Stimulated activated naive CD8-positive, alpha-beta T cell treated with anti-CD3 and anti-CD28 coated beads, Interleukin-15, amount 100 ng/mL, for 72 hours (primary cell): Measurements from ENCODE around the gene HNMT.
"Not testable (repeated sequence)": the region's sequence is repeated elsewhere in the genome, so short reads cannot be mapped to it uniquely, and the experiment has no call there.

ENCODE experiments used
- ATAC-seq: fragments of 150-1000 bp; cut with Tn5 transposase; 2 replicates; pipeline ENCODE4 v1.10.0; 2021; ENCODE audit warnings: mild to moderate bottlenecking, moderate library complexity
- DNase-seq, 2 donors: peaks; one replicate each; pipeline ENCODE4 v3.0.0; 2021 to 2022
- H3K27ac Mint-ChIP-seq, 2 donors: one replicate each; pipeline ENCODE4 v1.8.0; 2022; ENCODE audit warnings: mild to moderate bottlenecking in 2 of 2, mixed read lengths in 2 of 2, moderate library complexity in 2 of 2
- H3K27me3 Mint-ChIP-seq: one replicate; pipeline ENCODE4 v1.8.0; 2022; ENCODE audit warnings: mixed read lengths
- H3K4me1 Mint-ChIP-seq: one replicate; pipeline ENCODE4 v1.8.0; 2022; ENCODE audit warnings: mild to moderate bottlenecking, mixed read lengths
- H3K4me3 Mint-ChIP-seq, 2 donors: one replicate each; pipeline ENCODE4 v1.8.0; 2022; ENCODE audit warnings: mild to moderate bottlenecking in 2 of 2, mixed read lengths in 2 of 2, moderate library complexity in 1 of 2
- H3K9me3 Mint-ChIP-seq, 2 donors: one replicate each; pipeline ENCODE4 v1.8.0; 2022; ENCODE audit warnings: mixed read lengths in 2 of 2

Gene HNMT

DNA sequence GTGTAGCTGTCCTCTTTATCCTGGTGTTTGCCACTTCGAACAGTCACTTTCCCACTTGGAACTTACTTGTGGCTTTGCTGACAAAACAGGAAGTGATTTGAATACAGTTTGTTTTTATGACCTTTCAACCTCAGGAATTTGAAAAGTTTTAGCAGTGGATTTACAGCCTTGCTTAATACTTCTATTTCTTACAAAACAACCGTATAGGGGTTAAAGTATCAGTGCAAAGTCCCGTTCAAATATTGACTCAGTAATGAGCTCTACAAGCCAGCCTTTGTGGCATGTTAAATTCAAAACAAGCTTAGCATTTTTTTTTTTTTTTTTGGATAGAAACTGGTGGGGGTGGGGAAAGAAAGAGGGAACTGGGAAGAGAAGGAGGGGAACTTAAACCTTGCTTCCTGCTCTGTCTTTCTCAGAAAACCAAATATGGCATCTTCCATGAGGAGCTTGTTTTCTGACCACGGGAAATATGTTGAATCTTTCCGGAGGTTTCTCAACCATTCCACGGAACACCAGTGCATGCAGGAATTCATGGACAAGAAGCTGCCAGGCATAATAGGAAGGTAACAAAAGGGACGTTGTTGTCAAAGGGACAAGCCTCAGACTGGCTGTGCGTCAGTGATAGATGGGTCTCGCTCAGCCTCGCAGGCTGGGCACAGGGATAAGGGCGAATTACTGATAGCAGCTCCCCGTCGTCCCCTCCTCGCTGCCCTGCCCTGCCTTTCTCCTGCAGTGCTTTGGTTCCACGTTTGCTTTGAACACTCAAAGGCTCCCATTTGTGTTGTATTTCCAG lies at the start of gene HNMT:
Gene HNMT, plus strand, starts transcription at position 408 of the 793 bp plus-strand sequence. Its CDS starts 19 bp downstream, at position 427.
- DNase-seq, result no peak
- no peaks in the 10 kb centered on the region for H3K9me3 Mint-ChIP-seq
- no peak for ATAC-seq
- H3K27me3 Mint-ChIP-seq, result peaks cover 16% of the 10 kb centered on the region
- no peaks in the 10 kb centered on the region for H3K4me1 Mint-ChIP-seq
- H3K4me3 Mint-ChIP-seq, result no peak within 1 kb of the TSS
- H3K27ac Mint-ChIP-seq, result no peak within 1 kb of the TSS

DNA sequence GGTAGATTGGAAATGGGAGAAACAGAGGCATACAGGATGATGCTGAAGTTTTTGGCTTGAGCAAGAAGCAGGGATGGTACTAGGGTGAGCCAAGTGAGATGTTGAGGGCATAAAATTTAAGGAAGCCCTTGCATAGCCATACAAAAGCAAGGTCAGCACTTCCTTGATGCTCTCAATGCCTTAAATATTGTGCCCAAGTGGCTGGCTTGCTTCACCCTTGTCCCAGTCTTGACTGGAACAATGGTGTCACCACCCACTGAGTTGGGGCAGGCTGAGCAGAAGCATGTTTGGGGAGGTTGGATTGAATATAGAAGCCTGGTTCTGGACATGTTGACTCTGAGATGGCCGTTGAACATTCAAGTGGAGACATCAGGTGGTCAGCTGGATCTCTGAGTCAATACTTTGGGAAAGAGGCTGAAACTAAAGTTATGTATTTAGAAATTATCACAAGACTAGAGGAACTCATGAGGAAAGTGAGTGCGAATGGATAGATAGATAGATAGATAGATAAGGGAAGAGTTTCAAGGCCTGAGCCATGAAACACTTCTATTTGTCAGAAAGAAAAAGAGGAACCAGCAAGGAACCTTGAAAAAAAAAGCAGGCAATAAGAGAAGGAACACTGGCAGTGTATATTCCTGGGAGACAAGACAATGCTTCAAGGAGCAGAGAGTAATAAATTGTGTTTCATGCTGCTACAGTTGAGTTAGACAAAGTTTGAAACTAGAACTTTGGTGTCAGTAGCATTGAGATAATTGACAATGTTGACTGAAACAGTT lies 43.0 kb upstream of the HNMT start:
- Mint-ChIP-seq H3K4me1 (no peaks in the 10 kb centered on the region), H3K4me3 (no peak overlapping the region), H3K9me3 (no peaks in the 10 kb centered on the region), H3K27ac (no peak overlapping the region), H3K27me3 (peaks cover 6% of the 10 kb centered on the region)
- ATAC-seq (no peak), DNase-seq (no peak)

DNA sequence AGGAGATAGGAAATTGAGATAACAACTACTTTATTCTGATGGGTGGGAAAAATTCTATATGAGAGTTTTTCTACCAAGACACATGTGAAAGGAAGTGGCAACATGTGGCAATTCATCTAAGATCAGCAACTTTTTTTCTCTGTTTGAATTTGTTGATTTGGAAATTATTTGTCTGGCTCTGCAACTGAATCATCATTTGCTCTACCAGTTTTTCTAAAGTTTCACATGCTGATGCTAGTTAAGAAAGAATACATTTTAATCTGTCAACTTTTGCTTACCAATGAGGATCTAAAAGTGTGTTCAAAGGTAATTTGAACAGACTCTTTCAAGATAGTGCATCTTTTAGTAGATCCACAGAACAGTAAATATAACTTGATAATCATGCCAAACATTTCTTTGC lies 42.1 kb upstream of the HNMT start:
- not testable (repeated sequence) for H3K9me3 Mint-ChIP-seq, H3K27ac Mint-ChIP-seq, H3K27me3 Mint-ChIP-seq

DNA sequence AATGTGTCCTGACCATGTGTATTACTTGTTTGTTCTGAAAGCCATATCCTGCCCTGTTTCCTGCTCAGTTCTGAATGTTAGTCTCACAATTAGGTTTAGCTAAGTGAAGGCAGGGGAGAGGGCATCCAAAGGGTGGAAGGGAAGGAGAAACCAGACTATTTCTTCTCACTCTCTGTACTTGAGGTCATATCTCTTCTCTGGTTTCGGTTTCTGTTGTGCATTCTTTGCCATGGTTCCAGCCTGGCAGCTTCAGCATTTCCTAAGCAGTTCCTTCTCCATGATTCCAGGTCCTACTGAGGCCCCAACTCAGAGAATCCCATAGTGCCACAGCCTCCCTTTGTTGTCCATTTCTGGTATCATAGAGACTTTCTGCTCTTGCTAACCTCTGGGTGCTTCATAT lies 40.3 kb upstream of the HNMT start:
- no peaks in the 10 kb centered on the region for H3K9me3 Mint-ChIP-seq
- peaks cover 6% of the 10 kb centered on the region for H3K27me3 Mint-ChIP-seq
- no peak overlapping the region for H3K4me3 Mint-ChIP-seq

More for the DNA sequence above, 42.1 kb upstream of the HNMT start:
- not testable (repeated sequence) for ATAC-seq, DNase-seq, H3K4me1 Mint-ChIP-seq, H3K4me3 Mint-ChIP-seq

DNA sequence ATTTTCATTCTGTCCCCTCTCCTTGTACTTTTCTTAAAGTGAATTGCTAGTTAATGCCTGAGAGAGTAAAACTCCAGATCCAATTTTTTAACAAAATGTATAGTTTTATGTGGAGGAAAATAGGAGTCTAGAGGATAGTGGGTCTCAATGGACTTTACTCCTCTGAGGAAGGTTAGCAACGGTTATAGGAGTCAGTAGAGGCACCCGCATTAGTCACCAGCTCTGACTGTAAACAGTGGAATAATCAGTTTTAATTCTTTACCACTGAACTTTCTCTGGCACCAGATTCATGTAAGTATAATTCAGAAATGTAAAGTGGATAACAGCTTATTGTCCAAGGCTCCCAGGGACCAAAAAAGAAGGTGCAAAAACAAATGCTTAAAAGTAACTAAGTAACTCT lies 38.7 kb upstream of the HNMT start:
- no peaks in the 10 kb centered on the region for H3K4me1 Mint-ChIP-seq
- H3K27ac Mint-ChIP-seq, result no peak overlapping the region
- peaks cover 6% of the 10 kb centered on the region for H3K27me3 Mint-ChIP-seq
- H3K9me3 Mint-ChIP-seq, result no peaks in the 10 kb centered on the region
- ATAC-seq, result no peak
- no peak overlapping the region for H3K4me3 Mint-ChIP-seq
- DNase-seq, result no peak

More for the DNA sequence above, 40.3 kb upstream of the HNMT start:
- H3K27ac Mint-ChIP-seq, result no peak overlapping the region
- no peak for DNase-seq
- no peaks in the 10 kb centered on the region for H3K4me1 Mint-ChIP-seq
- no peak for ATAC-seq

DNA sequence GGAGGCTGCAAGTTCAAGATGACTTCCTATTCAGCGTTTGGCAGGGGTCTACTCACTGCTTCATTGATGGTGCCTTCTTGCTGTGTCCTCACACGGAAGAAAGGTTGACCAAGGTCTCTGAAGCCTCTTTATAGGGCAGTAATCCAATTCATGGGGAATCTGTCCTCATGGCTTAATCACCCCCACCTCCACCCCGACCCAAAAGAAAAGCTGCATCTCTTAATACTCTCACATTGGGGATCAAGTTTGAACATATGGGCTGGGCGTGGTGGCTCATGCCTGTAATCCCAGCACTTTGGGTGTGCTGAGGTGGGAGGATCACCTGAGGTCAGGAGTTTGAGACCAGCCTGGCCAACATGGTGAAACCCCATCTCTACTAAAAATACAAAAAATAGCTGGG lies 36.4 kb upstream of the HNMT start:
- Mint-ChIP-seq H3K4me1 (no peaks in the 10 kb centered on the region), H3K4me3 (no peak overlapping the region), H3K9me3 (no peaks in the 10 kb centered on the region), H3K27ac (no peak overlapping the region), H3K27me3 (no peaks in the 10 kb centered on the region)
- DNase-seq (no peak), ATAC-seq (no peak)

DNA sequence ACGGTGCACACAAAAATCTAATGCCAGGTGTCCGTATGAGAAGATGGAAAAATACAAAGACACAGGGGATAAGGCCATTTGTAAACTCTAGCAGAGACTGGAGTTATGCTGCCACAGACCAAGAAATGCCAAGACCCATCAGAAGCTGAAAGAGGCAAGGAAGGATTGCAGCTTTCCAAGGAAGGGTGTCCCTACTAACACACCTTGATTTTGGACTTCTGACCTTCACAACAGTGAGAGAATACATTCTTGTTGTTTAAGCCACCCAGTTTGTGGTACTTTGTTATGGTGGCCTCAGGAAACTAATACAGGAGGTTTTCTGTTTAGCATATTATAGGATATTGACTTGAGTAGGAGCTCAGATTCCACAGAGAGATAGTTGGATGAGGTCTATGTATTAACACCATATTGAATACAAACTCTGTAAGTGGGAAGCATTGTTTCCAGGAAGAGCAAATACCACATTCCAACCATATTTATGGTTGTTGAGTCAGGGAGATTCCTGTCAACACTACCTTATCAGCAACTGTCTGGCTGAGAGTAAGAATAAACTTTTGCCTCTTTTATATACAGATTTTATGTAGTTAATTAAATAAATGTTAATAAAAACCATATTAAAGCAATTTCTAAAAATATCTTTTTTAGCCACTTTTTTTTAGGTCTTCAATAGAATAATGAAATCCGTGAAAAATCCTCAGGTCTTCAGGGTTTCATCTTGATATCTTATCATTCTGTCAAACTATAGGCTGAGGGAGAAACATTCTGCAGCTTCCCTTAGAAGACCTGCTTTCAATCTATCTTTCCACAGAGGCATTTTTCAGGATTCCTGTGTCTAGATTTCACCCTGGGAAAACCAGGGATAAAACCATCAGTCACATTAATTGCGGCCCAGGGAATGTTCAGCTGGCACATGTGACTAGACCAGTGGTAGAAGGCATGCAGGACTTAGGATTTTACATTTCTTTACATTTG lies 35.4 kb upstream of the HNMT start:
- H3K27me3 Mint-ChIP-seq, result no peaks in the 10 kb centered on the region
- DNase-seq (no peak), ATAC-seq (no peak)
- H3K27ac Mint-ChIP-seq, result no peak overlapping the region
- no peaks in the 10 kb centered on the region for H3K9me3 Mint-ChIP-seq
- H3K4me3 Mint-ChIP-seq, result no peak overlapping the region
- H3K4me1 Mint-ChIP-seq, result no peaks in the 10 kb centered on the region

DNA sequence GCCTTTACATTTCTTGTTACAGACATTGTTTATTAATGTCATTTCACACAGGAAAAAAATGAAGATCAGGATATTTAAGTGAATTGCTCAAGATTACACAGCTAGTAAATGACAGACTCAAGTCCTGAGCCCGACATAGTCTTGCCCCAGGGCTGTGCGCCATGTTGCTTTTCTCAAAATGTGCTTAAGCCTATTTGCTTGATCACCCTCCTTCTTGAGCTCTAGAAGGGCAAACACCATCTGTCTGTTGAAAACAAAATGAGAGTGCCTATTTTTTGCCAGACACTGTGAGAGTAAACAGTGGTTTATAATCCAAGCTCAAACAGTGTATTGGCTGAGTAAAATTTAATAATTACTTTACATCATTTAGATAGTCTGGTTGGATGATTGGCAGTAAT lies 34.8 kb upstream of the HNMT start:
- Mint-ChIP-seq H3K27me3 (no peaks in the 10 kb centered on the region), H3K27ac (no peak overlapping the region), H3K4me1 (no peaks in the 10 kb centered on the region)

DNA sequence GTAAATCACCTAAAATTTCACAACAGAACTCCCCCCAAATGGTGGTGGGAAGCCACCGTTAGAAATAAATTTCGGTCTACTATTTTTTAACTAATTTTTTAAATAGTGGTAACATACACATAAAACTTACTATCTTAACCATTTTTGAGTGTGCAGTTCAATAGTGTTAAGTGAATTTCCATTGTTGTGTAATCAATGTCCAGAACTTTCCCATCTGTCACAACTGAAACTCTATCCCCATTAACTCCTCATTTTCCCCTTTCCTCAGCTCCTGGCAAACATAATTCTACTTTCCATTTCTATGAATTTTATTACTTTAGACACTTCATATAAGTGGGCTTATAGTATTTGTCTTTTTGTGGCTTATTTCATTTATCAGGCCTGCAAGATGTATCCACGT lies 34.1 kb upstream of the HNMT start:
- no peaks in the 10 kb centered on the region for H3K9me3 Mint-ChIP-seq
- no peak for ATAC-seq
- H3K4me3 Mint-ChIP-seq, result no peak overlapping the region
- no peaks in the 10 kb centered on the region for H3K27me3 Mint-ChIP-seq
- H3K27ac Mint-ChIP-seq, result no peak overlapping the region
- no peaks in the 10 kb centered on the region for H3K4me1 Mint-ChIP-seq
- DNase-seq, result no peak

More for the DNA sequence above, 34.8 kb upstream of the HNMT start:
- Mint-ChIP-seq H3K9me3 (no peaks in the 10 kb centered on the region), H3K4me3 (no peak overlapping the region)
- DNase-seq (no peak), ATAC-seq (no peak)

DNA sequence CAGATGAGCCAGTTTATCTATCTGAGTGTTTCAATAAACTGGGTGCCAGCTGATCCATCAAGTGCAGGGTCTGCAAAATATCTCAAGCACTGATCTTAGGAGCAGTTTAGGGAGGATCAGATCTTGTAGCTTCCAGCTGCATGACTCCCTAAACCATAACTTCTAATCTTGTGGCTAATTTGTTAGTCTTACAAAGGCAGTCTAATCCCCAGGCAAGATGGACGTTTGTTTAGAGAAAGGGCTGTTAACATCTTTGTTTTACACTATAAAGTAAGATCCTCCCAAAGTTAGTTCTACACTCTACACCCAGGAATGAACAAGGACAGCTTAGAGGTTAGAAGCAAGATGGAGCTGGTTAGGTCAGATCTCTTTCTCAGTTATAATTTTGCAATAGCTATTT lies 28.7 kb upstream of the HNMT start:
- Mint-ChIP-seq H3K27me3 (peaks cover 14% of the 10 kb centered on the region), H3K4me3 (no peak overlapping the region), H3K9me3 (no peaks in the 10 kb centered on the region), H3K27ac (no peak overlapping the region), H3K4me1 (no peaks in the 10 kb centered on the region)
- DNase-seq, result no peak
- no peak for ATAC-seq

DNA sequence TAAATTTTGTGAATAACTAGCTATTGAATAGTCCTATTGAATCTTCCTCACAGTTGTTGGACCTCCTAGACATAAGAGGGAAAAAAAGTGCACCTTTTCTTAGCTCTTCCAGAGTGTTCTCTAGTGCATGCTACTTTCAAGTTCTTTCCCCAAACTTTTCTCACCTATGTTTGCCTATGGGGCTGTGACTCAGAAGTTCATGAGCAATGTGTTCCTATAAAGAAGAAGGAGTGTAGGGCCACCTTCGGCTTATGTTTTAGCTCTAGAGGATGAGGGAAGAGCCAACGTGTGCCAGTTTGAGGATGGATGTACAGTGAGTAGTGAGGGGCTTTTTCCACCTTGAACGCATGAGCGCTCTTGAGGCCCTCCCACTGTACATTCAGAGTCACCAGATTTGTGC lies 27.0 kb upstream of the HNMT start:
- H3K9me3 Mint-ChIP-seq, result no peaks in the 10 kb centered on the region
- H3K4me3 Mint-ChIP-seq, result no peak overlapping the region
- H3K4me1 Mint-ChIP-seq, result no peaks in the 10 kb centered on the region
- H3K27me3 Mint-ChIP-seq, result peaks cover 14% of the 10 kb centered on the region
- ATAC-seq, result no peak
- DNase-seq, result no peak
- H3K27ac Mint-ChIP-seq, result no peak overlapping the region

DNA sequence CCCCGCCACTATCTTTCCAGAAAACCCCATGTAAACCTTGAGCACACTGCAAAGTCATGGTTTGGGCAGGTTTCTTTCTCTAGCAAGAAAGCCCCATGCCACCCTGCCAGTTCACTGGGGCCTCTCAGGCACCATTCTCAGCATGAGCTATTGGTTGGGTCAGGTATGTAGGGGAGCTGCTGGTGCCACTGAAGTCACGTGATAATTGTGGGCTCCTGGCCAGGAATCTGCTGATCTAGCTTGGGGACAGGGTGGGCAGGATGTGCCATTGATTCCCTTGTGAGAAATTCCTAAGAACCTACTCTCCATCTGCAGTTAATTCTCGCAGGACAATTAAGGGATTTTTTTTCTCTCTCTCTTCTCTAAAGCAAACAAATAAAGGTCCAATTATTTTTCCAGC lies 26.5 kb upstream of the HNMT start:
- Mint-ChIP-seq H3K27ac (no peak overlapping the region), H3K9me3 (no peaks in the 10 kb centered on the region), H3K4me1 (no peaks in the 10 kb centered on the region), H3K27me3 (peaks cover 14% of the 10 kb centered on the region), H3K4me3 (no peak overlapping the region)
- no peak for DNase-seq
- no peak for ATAC-seq

DNA sequence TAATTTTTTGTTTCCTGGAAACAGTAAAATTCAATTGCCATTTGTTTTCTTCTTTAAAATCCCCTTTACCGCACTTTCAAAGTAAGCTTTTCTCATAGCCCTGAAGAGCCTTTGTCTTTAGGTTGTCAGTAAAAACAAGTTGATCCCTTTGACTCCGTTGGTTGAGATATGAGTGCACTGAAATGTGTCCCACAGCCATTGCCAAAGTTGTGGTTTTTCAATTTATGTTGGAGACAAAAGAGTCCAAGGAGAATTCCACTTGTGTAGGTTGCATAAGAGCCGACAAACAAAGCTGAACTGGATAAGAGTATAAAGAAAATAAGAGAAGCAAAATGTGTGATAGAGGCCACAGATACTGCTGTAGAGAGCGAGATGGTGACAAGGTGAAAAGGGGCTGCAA lies 26.1 kb upstream of the HNMT start:
- Mint-ChIP-seq H3K4me1 (no peaks in the 10 kb centered on the region), H3K4me3 (no peak overlapping the region), H3K9me3 (no peaks in the 10 kb centered on the region), H3K27me3 (peaks cover 14% of the 10 kb centered on the region), H3K27ac (no peak overlapping the region)
- DNase-seq (no peak), ATAC-seq (no peak)

DNA sequence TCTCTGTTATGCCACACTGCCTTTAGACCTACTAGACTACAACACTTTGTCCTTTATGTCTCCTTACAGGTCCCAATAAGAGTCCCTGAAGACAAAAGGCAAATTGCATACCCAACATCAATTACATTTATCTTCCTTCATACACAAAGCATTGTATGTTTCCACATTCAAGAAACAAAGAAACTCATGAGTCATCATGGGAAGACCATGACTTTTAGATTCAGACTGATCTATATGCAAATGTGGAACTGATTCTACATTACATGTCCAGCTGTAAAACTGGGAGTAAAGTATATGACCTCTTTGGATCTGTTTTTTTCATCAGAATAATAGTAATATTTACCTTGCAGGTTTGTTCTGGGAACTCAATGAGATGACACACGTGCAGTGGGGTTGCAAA lies 25.2 kb upstream of the HNMT start:
- H3K9me3 Mint-ChIP-seq, result no peaks in the 10 kb centered on the region
- no peaks in the 10 kb centered on the region for H3K4me1 Mint-ChIP-seq
- ATAC-seq (no peak), DNase-seq (no peak)
- H3K27ac Mint-ChIP-seq, result no peak overlapping the region
- H3K27me3 Mint-ChIP-seq, result peaks cover 14% of the 10 kb centered on the region
- H3K4me3 Mint-ChIP-seq, result no peak overlapping the region

DNA sequence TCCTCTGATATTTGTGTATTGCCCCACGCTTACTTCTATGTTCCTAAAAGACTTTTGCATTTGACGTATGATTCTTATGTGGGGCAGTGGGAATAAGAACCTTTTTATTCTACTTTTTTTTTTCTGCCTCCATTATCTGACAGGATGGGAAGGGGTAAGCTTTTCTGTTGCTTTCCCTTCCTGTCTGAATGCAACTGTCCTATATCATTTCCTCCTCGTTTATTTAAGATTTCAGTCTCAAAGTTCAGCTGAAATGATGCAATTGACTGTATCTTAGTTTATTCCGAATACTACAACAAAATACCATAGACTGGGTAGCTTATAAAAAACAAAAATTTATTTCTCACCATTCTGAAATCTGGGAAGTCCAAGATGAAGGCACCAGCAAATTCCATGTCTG lies 24.1 kb upstream of the HNMT start:
- no peak for DNase-seq
- H3K4me1 Mint-ChIP-seq, result no peaks in the 10 kb centered on the region
- no peak overlapping the region for H3K4me3 Mint-ChIP-seq
- H3K27ac Mint-ChIP-seq, result peak overlapping the region in 1 of 2 donors; percentile 36
- no peaks in the 10 kb centered on the region for H3K9me3 Mint-ChIP-seq
- H3K27me3 Mint-ChIP-seq, result peaks cover 14% of the 10 kb centered on the region
- ATAC-seq, result no peak
